ENCODE measurements around the gene SH3D19. TPM values are rescaled to one million over a fixed set of nuclear protein-coding genes. Genes with fewer than 3 reads are reported as not detected.

Gene SH3D19
- total and polyA plus RNA-seq, 2 of the 4 experiments (the other 2 are of a cell fraction), result 14.4 to 27.2 TPM

- Histone ChIP-seq H2AK9ac (replicated peaks; ENCODE audit: low read depth, low read length, poor library complexity) (no peak overlapping the region), H3K4ac (ENCODE audit: low read depth, low read length) (no peak overlapping the region), H4K20me1 (ENCODE audit: insufficient read depth, low read length) (no peaks in the 10 kb centered on the region), H3K4me2 (ENCODE audit: low read depth, low read length) (no peak overlapping the region), H3K4me3 (ENCODE audit: insufficient read depth, low read depth, low read length) (no peak overlapping the region), H4K91ac (ENCODE audit: insufficient read depth, low read depth, low read length) (no peak overlapping the region), H2AK5ac (ENCODE audit: low read depth, low read length) (peak overlapping the region; percentile 31; the same call in 1 of the 2 replicates), H4K8ac (ENCODE audit: low read depth in 2 of 2, low read length in 2 of 2) (0 out of 4 replicates have a peak overlapping the region, but pooled peaks of 1 of the 2 experiments have one; percentile 16), H3K9me1 (ENCODE audit: insufficient read depth, low read length) (peaks cover 2% of the 10 kb centered on the region; the same call in 1 of the 2 replicates), H3K18ac (ENCODE audit: low read depth, low read length) (peak overlapping the region; percentile 25; the same call in 1 of the 2 replicates), H3K27me3 (ENCODE audit: control insufficient read depth, insufficient read depth, low read length) (no peaks in the 10 kb centered on the region), H3K23ac (ENCODE audit: low read depth, low read length) (no peak overlapping the region), H3K79me1 (ENCODE audit: low read depth in 1 of 2, low read length in 2 of 2) (no peaks in the 10 kb centered on the region), H2BK15ac (ENCODE audit: low read depth, low read length) (0 out of 3 replicates have a peak overlapping the region, but pooled peaks have one; percentile 89), H3K56ac (ENCODE audit: extremely low read depth, insufficient read depth, low read length) (no peak overlapping the region), H3K36me3 (ENCODE audit: control insufficient read depth, insufficient read depth, low read length) (no peaks in the 10 kb centered on the region), H2BK120ac (ENCODE audit: low read depth, low read length) (peak overlapping the region; percentile 8), H2BK5ac (ENCODE audit: low read depth, low read length, poor library complexity, severe bottlenecking) (no peak overlapping the region), H3K4me1 (ENCODE audit: control insufficient read depth, insufficient read depth, low read length) (peaks cover 7% of the 10 kb centered on the region), H3K9ac (ENCODE audit: low read depth, low read length) (no peak overlapping the region), H3K9me3 (ENCODE audit: control insufficient read depth, insufficient read depth, low read length) (no peaks in the 10 kb centered on the region), H2AFZ (replicated peaks; ENCODE audit: low read length, poor library complexity) (no peak overlapping the region), H3K14ac (replicated peaks; ENCODE audit: low read depth, low read length) (no peak overlapping the region), H2BK20ac (ENCODE audit: low read depth, low read length) (no peak overlapping the region), H3K27ac (ENCODE audit: insufficient read depth, low read length) (no peak overlapping the region; the same call in 1 of the 2 replicates), H4K5ac (ENCODE audit: low read depth, low read length) (peak overlapping the region; percentile 4)
- no TSS peak for BruUV-seq (replicated peaks)
- TF ChIP-seq RFX5 (IDR thresholded peaks at IDR 0.05; ENCODE audit: low read depth, low read length) (no peak), BHLHE40 (IDR thresholded peaks at IDR 0.05; ENCODE audit: low read depth, low read length) (no peak), SMC3 (IDR thresholded peaks at IDR 0.05; ENCODE audit: low read depth, low read length) (no peak), RCOR1 (IDR thresholded peaks at IDR 0.05; ENCODE audit: insufficient replicate concordance, low read length) (no peak)
- WGBS, 2 experiments (ENCODE audit: extremely low coverage in 2 of 2, insufficient read length in 1 of 2), result no CpG with 5 or more reads among the region's 4 CpGs
- intact Hi-C loops (cut with micrococcal nuclease), result loop anchor here (5.0 kb wide), 1 partner anchor 111 kb away; the partner anchor contains the start of gene PRSS48
- in situ Hi-C loops (cut with MboI; ENCODE audit: low sequenced_read_pairs), result no loop called here
- ATAC-seq (ENCODE audit: low read depth) (no peak), DNase-seq (peak; percentile 12)
- CTCF ChIA-PET, result no interaction called here
- POLR2A ChIA-PET (ENCODE audit: unreplicated experiment), result no interaction called here
- dilution Hi-C loops (cut with HindIII; ENCODE audit: low sequenced_read_pairs, unreplicated experiment), result no loop called here
Observed at GRCh38 chr4:151166636-151167035, 158.8 kb downstream of the SH3D19 start.
